ENCODE measurements around the gene FARP2.

The FARP2 gene

DNA sequence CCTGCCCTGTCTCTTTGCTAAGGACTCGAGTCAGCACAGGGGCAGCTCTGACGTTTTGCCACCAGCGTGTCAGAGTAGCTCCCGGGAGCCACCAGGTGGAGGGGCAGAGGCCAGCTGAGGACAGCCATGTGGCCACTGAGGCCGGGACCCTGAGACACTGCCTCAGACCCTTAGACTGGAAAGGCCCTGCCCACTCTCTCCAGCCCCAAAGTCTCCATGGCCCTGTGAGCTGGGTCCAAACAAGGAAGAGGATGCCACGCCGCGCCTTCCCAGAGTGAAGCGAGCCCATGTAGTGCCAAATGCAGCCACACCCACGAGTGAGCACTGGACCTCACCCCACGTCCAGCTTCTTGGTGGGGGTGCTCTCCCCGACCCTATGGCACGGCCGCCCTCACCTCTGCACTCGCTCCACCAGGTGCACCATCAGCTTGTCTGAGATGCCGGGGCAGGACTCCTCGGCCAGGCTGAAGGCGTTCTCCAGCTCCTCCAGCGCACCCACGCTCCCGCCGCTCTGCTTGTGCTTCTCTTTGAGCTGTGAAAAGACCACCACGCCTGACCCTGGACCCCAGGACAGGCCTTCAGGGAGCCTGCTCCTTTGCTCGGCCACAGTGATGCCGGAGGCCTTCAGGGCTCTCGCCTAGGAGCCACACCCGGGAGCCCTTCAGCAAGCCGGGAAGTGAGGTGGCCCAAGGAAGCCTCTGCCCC lies 140.1 kb downstream of the FARP2 start:
- Histone ChIP-seq H3K4me2 (ENCODE audit: low read length) (no peak overlapping the region), H3K9me3 (ENCODE audit: insufficient read depth, low read length) (no peaks in the 10 kb centered on the region), H3K79me2 (ENCODE audit: low read length) (no peaks in the 10 kb centered on the region), H3K4me1 (ENCODE audit: low read length) (no peaks in the 10 kb centered on the region), H3K36me3 (replicated peaks; ENCODE audit: low read depth, low read length) (peaks cover 2% of the 10 kb centered on the region), H3K27me3 (ENCODE audit: low read depth, low read length) (no peaks in the 10 kb centered on the region), H2AFZ (ENCODE audit: low read depth, low read length) (no peak overlapping the region), H3K9ac (ENCODE audit: low read length) (no peak overlapping the region), H3K4me3 (ENCODE audit: low read length) (no peak overlapping the region), H3K27ac (ENCODE audit: low read length) (no peak overlapping the region), H4K20me1 (ENCODE audit: insufficient read depth, low read length) (no peaks in the 10 kb centered on the region)
- TF ChIP-seq, protein P1, sequence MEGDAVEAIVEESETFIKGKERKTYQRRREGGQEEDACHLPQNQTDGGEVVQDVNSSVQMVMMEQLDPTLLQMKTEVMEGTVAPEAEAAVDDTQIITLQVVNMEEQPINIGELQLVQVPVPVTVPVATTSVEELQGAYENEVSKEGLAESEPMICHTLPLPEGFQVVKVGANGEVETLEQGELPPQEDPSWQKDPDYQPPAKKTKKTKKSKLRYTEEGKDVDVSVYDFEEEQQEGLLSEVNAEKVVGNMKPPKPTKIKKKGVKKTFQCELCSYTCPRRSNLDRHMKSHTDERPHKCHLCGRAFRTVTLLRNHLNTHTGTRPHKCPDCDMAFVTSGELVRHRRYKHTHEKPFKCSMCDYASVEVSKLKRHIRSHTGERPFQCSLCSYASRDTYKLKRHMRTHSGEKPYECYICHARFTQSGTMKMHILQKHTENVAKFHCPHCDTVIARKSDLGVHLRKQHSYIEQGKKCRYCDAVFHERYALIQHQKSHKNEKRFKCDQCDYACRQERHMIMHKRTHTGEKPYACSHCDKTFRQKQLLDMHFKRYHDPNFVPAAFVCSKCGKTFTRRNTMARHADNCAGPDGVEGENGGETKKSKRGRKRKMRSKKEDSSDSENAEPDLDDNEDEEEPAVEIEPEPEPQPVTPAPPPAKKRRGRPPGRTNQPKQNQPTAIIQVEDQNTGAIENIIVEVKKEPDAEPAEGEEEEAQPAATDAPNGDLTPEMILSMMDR (IDR thresholded peaks at IDR 0.05; ENCODE audit: low read depth, low read length), result no peak
- TF ChIP-seq EZH2phosphoT487 (IDR thresholded peaks at IDR 0.05; ENCODE audit: low read depth), result no peak

DNA sequence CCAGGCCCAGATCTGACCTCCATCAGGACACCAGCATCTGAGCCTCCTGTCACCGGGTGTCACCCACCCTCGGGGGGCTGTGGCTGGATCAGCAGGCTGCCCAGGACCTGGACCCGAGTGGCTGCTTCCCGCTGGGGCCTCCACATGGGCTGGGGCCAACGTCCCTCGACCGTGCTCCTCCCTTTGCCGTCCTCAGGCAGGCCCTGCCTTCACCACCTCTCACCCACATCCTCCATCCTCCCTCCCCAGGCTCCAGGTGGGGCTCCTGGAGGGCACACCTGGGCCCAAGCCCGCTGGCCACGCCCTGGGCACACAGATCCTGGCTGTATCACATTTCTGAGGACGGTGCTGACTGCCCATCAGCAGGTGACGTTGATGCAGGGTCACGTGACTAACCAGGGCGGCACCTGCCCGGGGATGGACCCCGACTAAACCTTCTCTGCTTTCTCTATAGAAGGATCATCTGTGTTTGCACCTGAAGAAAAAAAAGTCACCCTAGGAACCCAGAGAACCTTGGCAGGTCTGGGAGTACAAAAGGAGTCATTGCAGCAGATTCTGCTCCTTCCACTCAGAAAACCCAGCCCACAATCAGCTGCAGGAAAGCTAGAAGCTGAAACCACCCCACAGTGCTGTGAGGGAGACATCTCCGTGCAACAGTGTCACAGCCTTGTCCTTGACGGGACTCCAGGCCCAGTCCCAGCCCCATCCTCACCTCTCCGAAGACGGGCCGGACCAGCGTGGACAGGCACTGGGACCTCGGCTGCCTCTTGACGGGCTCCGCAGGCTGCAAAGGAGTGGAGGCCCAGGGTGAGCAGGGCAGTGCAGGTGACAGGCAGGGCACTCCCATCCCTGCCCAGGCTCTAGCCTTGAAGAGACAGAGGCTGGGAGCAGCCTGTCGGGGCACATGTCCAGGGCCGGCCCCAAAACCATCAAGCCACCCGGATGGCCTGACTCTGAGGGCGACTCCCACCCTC lies 141.1 kb downstream of the FARP2 start:
- no peak for TF ChIP-seq EZH2phosphoT487 (IDR thresholded peaks at IDR 0.05; ENCODE audit: low read depth)
- TF ChIP-seq, protein P1 (IDR thresholded peaks at IDR 0.05; ENCODE audit: low read depth, low read length), result no peak
- Histone ChIP-seq H3K4me2 (ENCODE audit: low read length) (no peak overlapping the region), H3K9me3 (ENCODE audit: insufficient read depth, low read length) (no peaks in the 10 kb centered on the region), H3K4me1 (ENCODE audit: low read length) (no peaks in the 10 kb centered on the region), H2AFZ (ENCODE audit: low read depth, low read length) (no peak overlapping the region), H4K20me1 (ENCODE audit: insufficient read depth, low read length) (no peaks in the 10 kb centered on the region), H3K4me3 (ENCODE audit: low read length) (no peak overlapping the region), H3K79me2 (ENCODE audit: low read length) (no peaks in the 10 kb centered on the region), H3K27me3 (ENCODE audit: low read depth, low read length) (no peaks in the 10 kb centered on the region), H3K27ac (ENCODE audit: low read length) (no peak overlapping the region), H3K36me3 (replicated peaks; ENCODE audit: low read depth, low read length) (peaks cover 2% of the 10 kb centered on the region), H3K9ac (ENCODE audit: low read length) (no peak overlapping the region)

DNA sequence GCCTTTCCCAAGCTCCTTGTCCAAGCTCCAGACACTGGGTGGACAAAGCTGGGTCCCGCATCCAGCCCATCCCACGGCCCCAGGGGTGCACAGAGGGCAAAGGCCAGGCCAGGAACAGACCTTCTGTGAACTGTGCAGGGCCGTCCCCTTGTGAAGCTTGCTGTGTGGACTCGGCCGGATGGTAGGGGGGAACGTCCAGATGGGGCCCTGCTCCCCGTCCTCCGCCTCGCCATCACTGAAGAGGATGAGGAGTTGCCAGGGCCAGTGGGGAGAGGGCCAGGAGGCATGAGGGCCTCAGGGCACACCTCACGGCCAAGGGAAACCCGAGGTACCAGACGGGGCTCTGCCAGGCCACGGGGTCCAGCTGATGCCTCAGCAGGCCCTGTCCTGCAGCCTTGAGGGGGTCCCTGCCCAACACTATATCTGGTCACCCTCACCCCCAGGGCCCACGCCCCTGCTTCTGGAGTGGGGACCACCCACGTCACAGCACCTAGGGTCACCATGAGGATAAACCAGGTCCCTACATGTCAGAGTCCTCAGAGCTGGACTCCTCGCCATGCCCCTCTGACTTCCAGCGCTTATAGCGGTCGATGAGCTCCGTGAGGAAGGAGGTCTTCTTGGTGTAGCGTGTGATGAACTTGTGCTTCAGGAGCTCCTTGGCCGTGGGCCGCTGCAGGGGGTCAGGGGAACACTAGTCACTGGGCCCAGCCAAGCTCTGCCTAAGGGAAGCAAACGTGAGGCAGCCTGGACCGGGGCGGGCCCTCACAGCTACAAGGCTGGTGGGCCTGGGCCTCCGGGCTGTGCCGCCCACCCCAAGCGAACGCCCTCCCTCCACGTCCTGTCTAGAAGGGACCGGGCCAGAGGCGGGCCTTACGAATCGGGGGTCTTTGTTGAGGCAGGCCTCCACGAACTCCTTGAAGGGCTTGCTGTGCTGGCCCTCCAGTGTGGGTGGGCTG lies 142.3 kb downstream of the FARP2 start:
- Histone ChIP-seq H3K27ac (ENCODE audit: low read length) (no peak overlapping the region), H3K27me3 (ENCODE audit: low read depth, low read length) (no peaks in the 10 kb centered on the region), H3K4me3 (ENCODE audit: low read length) (no peak overlapping the region), H3K9me3 (ENCODE audit: insufficient read depth, low read length) (no peaks in the 10 kb centered on the region), H3K79me2 (ENCODE audit: low read length) (no peaks in the 10 kb centered on the region), H4K20me1 (ENCODE audit: insufficient read depth, low read length) (no peaks in the 10 kb centered on the region), H3K36me3 (replicated peaks; ENCODE audit: low read depth, low read length) (no peaks in the 10 kb centered on the region), H3K9ac (ENCODE audit: low read length) (no peak overlapping the region), H3K4me1 (ENCODE audit: low read length) (no peaks in the 10 kb centered on the region), H2AFZ (ENCODE audit: low read depth, low read length) (no peak overlapping the region), H3K4me2 (ENCODE audit: low read length) (no peak overlapping the region)
- TF ChIP-seq, protein P1 (IDR thresholded peaks at IDR 0.05; ENCODE audit: low read depth, low read length), result no peak
- no peak for TF ChIP-seq EZH2phosphoT487 (IDR thresholded peaks at IDR 0.05; ENCODE audit: low read depth)
